GM12892 (cell line): ENCODE data around the gene PYGO1.
"Not testable (repeated sequence)": the region's sequence is repeated elsewhere in the genome, so short reads cannot be mapped to it uniquely, and the experiment has no call there.

Experiments used
- DNase-seq: peaks from one replicate; pipeline ENCODE4 v3.0.0; 2011; ENCODE audit not compliant: insufficient read length
- FAIRE-seq: peaks from 2 replicates; lab custom pipeline; 2011; peaks lifted over from hg19 to GRCh38; lab: Jason Lieb, UNC
- POLR2A ChIP-seq: IDR thresholded peaks from 2 replicates; pipeline ENCODE4 v1.6.1; 2011; ENCODE audit warnings: low read depth, low read length, control low read depth
- POLR2AphosphoS5 ChIP-seq: IDR thresholded peaks from 2 replicates; pipeline ENCODE4 v1.6.1; 2011; ENCODE audit warnings: low read depth, low read length, control low read depth
- TAF1 ChIP-seq: IDR thresholded peaks from 2 replicates; pipeline ENCODE4 v1.6.1; 2011; ENCODE audit warnings: low read depth, mild to moderate bottlenecking, control low read depth, low read length, borderline replicate concordance

The PYGO1 gene

DNA sequence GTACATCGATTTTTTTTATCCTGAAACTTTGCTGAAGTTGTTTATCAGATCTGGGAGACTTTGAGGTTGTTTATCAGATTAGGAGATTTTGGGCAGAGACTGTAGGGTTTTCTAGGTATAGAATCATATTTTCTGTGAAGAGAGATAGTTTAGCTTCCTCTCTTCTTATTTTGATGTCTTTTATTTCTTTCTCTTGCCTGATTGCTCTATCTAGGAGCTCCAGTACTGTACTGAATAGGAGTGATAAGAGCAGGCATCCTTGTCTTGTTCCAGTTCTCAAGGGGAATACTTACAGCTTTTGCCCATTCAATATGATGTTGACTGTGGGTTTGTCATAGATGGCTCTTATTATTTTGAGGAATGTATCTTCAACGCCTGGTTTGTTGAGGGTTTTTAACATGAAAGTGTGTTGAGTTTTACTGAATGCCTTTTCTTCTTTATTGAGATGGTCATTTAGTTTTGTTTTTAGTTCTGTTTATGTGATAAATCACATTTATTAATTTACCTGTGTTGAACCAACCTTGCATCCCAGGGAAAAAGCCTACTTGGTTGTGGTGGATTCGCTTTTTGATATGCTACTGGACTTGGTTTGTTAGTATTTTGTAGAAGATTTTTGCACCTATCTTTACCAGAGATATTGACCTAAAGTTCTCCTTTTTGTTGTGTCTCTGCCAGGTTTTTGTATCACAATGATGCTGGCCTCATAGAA is 65.2 kb downstream of the PYGO1 start:
- DNase-seq, result no peak
- no peak for FAIRE-seq
- TF ChIP-seq TAF1, result no peak
- no peak for TF ChIP-seq POLR2AphosphoS5
- no peak for TF ChIP-seq POLR2A

DNA sequence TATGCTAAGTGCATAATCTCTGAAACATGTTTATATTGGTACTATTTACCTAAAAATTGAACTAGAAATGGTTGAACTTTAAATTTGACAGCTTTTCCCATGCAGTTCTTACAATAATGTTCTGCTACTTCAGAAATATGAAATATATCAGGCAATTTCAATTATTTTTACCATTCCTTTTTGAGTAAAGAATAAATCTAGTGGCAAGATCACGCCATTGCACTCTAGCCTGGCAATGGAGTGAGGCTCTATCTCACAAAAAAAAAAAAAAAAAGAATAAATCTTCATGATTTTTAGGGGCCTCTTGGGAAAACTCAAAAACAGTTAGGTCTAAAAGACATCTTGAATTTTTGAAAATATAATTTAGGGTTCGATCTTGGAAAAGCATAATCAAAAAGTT is 69.5 kb downstream of the PYGO1 start:
- DNase-seq (no peak), FAIRE-seq (no peak)
- TF ChIP-seq TAF1, result no peak
- no peak for TF ChIP-seq POLR2AphosphoS5
- TF ChIP-seq POLR2A, result no peak

DNA sequence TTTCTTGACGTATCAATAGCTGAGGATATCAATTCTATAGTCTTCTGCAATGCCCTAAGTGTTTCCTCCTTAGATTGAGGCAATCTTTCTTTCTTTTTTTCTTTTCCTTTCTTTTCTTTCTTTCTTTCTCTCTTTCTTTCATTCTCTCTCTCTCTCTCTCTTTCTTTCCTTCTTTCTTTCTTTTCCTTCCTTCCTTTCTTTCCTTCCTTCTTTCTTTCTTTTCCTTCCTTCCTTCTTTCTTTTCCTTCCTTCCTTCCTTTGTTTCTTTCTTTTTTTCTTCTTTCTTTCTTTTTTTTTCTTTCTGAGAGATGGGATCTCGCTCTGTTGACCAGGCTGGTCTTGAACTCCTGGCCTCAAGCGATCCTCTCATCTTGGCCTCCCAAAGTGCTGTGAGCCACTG is 70.1 kb downstream of the PYGO1 start:
- no peak for FAIRE-seq
- TF ChIP-seq TAF1 (no peak), POLR2A (no peak), POLR2AphosphoS5 (no peak)
- DNase-seq, result no peak

DNA sequence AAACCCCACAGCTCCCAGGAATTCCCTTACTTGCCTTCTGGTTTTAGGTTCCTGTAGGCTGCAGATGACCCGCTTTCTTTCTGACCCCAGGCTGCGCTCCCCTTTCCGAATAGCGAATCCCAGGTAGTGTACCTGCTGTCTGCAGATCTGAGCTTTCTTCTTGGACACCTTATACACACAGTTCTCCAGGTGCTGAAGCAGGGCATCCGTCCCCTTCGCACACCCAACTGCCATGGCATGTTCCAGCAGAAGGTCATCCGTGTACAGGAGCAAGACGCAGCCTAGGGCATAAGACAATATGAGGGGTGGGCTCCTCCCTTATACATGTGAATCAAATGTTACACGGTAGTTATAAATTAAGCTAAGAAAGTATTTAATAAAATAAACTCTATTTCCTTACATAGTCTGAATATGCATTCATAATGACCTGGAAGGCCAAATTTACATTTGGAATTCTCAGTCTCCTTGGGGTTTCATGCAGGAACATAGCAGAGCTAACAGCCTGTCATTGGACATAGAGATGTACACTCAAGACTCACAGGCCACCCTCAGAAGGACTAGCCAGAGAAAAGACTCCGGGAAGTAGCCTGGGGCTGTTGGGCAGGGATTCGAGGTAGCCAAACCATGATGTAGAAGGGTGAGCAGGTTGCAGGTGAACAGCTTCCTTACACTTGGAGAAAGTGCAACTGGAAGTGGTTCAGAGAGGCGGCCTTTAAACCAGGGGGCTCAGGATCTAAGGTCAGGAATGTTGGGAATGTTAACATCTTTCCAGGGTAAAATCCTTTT is 72.0 kb downstream of the PYGO1 start:
- DNase-seq, result no peak
- no peak for FAIRE-seq

DNA sequence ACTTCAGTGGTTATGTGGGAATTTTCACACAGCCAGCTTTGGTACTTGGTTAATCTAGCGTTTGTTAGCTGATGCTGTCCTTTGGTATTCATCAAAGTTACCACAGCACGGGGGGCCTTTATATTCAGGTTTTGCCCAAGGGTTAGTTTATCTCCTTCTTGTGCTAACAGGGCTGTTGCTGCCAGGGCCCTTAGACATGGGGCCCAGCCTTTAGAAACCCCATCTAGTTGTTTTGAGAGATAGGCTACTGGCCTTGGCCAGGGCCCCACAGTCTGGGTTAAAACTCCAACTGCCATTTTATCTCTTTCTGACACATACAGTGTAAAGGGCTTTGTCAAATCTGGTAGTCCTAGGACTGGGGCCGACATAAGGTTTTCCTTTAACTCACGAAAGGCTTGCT is 72.7 kb downstream of the PYGO1 start:
- DNase-seq, result no peak
- TF ChIP-seq POLR2AphosphoS5, result no peak
- no peak for TF ChIP-seq TAF1
- TF ChIP-seq POLR2A, result no peak
- no peak for FAIRE-seq

More for the DNA sequence above, 72.0 kb downstream of the PYGO1 start:
- TF ChIP-seq POLR2A, result no peak
- TF ChIP-seq TAF1, result no peak
- no peak for TF ChIP-seq POLR2AphosphoS5

DNA sequence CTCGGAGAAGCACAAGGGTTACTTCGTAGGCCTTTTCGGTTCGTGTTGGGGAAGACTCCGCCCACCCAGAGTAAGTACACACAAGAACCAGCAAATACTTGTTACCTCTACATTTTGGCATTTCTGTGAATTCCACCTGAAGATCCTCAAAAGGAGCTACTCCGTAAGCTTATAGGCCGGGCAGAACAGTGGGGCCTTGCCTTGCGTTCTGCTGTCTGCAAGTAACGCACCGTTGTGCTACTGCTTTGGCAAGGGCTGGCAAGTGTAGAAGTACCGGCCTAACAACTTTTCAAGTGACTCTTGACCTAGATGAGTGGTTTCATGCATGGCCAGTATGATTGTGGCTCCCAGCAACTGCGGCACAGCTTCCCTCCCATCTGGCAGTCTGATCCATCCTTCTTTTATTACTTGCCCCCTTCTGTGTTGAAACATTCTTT is 73.7 kb downstream of the PYGO1 start:
- FAIRE-seq (no peak), DNase-seq (no peak)
- TF ChIP-seq POLR2A (no peak), POLR2AphosphoS5 (no peak), TAF1 (no peak)

DNA sequence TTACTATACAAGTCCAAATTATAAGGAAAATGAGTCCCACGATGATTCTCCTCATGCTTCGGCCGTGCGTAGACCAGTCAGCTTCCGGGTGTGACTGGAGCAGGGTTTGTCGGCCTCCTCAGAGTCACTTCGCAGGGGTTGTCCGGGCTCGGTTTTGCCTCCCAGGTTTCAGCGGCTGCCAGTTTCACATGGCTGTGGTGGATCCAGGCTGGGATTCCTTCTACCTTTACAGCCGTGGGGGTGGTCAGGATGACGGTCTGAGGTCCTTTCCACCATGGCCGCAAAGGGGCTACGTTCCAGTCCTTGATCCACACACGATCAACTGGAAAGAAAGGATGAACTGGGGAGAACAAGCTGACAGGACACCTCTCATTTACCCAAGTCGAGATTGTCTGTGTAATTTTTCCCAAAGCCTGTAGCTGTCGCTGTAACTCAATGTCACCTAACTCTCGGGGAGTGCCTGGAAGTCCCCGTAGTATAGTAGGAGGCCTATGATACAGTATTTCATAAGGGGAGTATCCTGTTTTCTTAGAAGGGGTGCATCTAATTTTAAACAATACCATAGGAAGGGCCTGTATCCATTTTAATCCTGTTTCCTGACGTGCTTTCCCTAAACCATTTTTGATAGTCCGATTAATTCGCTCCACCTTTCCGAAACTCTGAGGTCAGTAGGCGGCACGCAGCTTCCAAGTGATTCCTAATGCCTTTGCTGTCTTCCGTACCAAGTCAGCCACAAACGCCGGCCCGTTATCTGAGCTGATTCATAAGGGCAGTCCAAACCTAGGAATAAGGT is 74.3 kb downstream of the PYGO1 start:
- not testable (repeated sequence) for DNase-seq, FAIRE-seq

DNA sequence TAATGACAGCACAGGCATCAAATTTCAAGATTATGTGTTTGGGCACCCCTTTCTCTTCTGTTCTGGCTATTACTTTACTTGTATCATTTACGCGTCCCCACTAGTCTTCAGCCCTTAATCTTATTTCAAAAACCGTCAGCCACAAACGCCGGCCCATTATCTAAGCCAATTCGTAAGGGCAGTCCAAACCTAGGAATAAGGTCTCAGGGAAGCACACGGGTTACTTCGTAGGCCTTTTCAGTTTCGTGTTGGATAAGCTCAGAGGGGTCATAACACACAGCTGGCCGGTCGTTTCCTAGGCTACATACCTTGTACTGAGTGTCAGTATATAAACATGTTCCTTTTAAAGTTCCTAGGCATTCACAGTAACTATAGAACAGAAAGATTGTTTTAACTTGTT is 75.0 kb downstream of the PYGO1 start:
- FAIRE-seq (no peak), DNase-seq (no peak)
- TF ChIP-seq TAF1 (no peak), POLR2AphosphoS5 (no peak), POLR2A (no peak)

DNA sequence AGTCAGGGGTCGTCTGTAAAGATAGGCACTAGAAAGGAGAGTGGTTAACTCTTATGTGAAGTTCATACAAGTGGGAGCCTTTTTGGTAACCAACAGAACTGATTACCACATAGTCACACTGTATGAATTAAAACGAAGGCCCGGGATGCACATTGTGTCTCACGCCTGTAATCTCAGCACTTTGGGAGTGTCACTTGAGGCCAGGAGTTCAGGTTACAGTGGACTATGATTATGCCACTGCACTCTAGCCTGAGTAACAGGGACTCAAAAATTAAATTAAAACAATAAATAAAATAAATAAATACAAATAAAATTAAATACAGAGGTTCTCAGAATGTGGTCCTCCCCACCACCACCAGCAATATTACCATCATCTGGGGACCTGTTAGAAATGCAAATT is 80.6 kb downstream of the PYGO1 start:
- DNase-seq (no peak), FAIRE-seq (no peak)
- no peak for TF ChIP-seq POLR2AphosphoS5
- TF ChIP-seq TAF1, result no peak
- TF ChIP-seq POLR2A, result no peak

DNA sequence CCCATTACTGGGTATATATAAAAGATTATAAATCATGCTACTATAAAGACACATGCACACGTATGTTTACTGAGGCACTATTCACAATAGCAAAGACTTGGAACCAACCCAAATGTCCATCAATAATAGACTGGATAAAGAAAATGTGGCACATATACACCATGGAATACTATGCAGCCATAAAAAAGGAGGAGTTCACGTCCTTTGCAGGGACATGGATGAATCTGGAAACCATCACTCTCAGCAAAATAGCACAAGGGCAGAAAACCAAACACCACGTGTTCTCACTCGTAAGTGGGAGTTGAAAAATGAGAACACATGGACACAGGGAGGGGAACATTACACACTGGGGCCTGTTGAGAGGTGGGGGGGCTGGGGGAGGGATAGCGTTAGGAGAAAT is 82.7 kb downstream of the PYGO1 start:
- DNase-seq, FAIRE-seq: not testable (repeated sequence)

DNA sequence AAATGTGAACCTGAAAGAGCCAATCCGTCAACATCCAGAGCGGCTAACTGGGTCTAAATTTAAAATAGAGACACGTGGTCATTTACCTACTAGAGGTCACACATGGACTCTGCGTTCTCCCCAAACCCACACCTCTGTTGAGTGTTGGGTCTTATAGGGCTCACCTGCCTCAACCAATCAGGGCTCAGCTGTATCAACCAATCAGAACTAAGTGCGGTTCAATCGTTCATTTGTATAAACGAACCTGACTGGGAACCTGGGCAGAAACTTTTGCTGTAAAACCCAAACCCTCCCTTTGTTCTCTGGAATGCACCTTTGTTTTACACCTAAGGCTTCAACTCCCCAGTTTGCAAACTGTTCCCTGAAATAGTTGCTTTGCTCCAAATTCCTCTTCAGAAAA is 89.0 kb downstream of the PYGO1 start:
- DNase-seq, result no peak
- TF ChIP-seq TAF1 (no peak), POLR2A (no peak), POLR2AphosphoS5 (no peak)
- FAIRE-seq, result no peak
